SK-N-MC (cell line): ENCODE measurements around the gene EPHA4.

Experiments used
- DNase-seq: peaks from one replicate; pipeline ENCODE4 v3.0.0-alpha.2; 2011; ENCODE audit warnings: low read depth, low spot score
- H3K27ac ChIP-seq: fragments of 200-600 bp; sonication (generic); 2 replicates; pipeline ENCODE4 v1.5.1; 2016; ENCODE audit warnings: mixed run types
- H3K36me3 ChIP-seq: fragments of 200-600 bp; sonication (generic); 2 replicates; pipeline ENCODE4 v1.6.1; 2017; ENCODE audit warnings: antibody characterized with exemption, low read length, mixed read lengths; ENCODE audit not compliant: insufficient read depth
- H3K4me3 ChIP-seq: fragments of 200-600 bp; sonication (generic); 2 replicates; pipeline ENCODE4 v1.5.1; 2016
- H3K9ac ChIP-seq: fragments of 200-600 bp; sonication (generic); 2 replicates; pipeline ENCODE4 v1.8.0; 2017; ENCODE audit warnings: mixed run types, mixed read lengths; ENCODE audit not compliant: insufficient read length
- H3K9me3 ChIP-seq: fragments of 200-600 bp; sonication (generic); 2 replicates; pipeline ENCODE4 v1.6.1; 2017; ENCODE audit warnings: low read depth, mild to moderate bottlenecking, antibody characterized with exemption, low read length, moderate library complexity, mixed read lengths
- EZH2 ChIP-seq: fragments of 200-600 bp; sonication (generic); IDR thresholded peaks from one replicate; pipeline ENCODE4 v1.6.1; 2017; ENCODE audit warnings: antibody characterized with exemption
- FOXP2 ChIP-seq: optimal IDR thresholded peaks from 2 replicates; pipeline ENCODE3; 2011; ENCODE audit warnings: mild to moderate bottlenecking, moderate library complexity; ENCODE audit not compliant: insufficient read depth; ENCODE audit errors: extremely low read length, control extremely low read depth
- POLR2AphosphoS5 ChIP-seq: IDR thresholded peaks from 2 replicates; pipeline ENCODE4 v1.6.1; 2012; ENCODE audit warnings: mild to moderate bottlenecking, low read depth, low read length, borderline replicate concordance

Gene EPHA4

GRCh38 chr2:221468317-221468716 lies 103.8 kb downstream of the EPHA4 start:
- H3K9ac ChIP-seq, result no peak overlapping the region
- H3K36me3 ChIP-seq, result peaks cover 8% of the 10 kb centered on the region; the same call in 1 of the 2 replicates
- no peak overlapping the region for H3K4me3 ChIP-seq
- TF ChIP-seq POLR2AphosphoS5 (no peak), FOXP2 (no peak), EZH2 (no peak)
- DNase-seq, result no peak
- no peak overlapping the region for H3K27ac ChIP-seq
- H3K9me3 ChIP-seq, result no peaks in the 10 kb centered on the region

- no peak overlapping the region for H3K27ac ChIP-seq
These were observed 104.5 kb downstream of the EPHA4 start for GRCh38 chr2:221467610-221468009.

DNA sequence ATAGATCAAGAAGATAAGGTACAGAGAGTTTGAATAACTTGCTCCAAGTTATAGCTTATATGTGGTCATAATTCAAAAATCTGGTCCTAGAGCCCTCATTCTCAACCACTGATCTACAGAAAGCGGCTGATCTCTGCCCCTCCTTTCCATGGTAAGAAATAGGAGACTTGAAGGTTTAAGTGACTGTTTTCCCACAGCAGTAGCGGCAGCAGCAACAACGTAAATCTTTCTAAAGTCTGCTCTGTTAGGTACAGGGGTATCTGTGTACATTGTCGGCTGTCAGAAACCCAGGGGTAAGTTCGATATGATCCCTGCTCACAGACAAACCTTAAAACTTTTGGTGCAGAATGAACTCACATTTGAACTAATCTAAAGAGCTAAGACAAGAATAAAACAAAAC lies 105.4 kb downstream of the EPHA4 start:
- no peak overlapping the region for H3K9ac ChIP-seq
- H3K27ac ChIP-seq, result no peak overlapping the region
- no peaks in the 10 kb centered on the region for H3K9me3 ChIP-seq
- H3K36me3 ChIP-seq, result peaks cover 8% of the 10 kb centered on the region; the same call in 1 of the 2 replicates
- H3K4me3 ChIP-seq, result no peak overlapping the region
- no peak for TF ChIP-seq EZH2
- TF ChIP-seq POLR2AphosphoS5, result no peak
- no peak for TF ChIP-seq FOXP2
- no peak for DNase-seq

More at GRCh38 chr2:221467610-221468009, 104.5 kb downstream of the EPHA4 start:
- Histone ChIP-seq H3K4me3 (no peak overlapping the region), H3K36me3 (peaks cover 8% of the 10 kb centered on the region; the same call in 1 of the 2 replicates), H3K9me3 (no peaks in the 10 kb centered on the region), H3K9ac (no peak overlapping the region)
- DNase-seq, result no peak
- TF ChIP-seq EZH2 (no peak), POLR2AphosphoS5 (no peak), FOXP2 (no peak)

DNA sequence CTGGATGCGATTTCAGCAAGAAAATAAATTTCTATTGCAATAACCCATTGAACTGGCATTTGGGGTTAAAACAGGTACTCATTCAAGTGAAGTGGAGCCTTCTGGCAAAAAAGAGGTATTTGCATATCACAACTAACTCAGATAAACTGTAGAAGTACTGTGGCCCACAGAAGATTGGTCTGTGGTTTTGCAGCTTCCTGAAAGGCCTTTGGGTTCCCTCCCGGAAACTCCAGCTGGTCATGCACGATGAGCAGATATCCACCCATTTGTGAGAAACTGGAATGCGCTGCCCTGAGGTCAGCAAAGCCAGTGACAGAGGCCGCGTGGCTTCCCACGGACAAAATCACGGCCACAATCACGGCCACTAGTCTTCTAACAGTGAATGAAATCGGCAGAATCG lies 106.3 kb downstream of the EPHA4 start:
- Histone ChIP-seq H3K36me3 (peaks cover 5% of the 10 kb centered on the region; the same call in 1 of the 2 replicates), H3K9ac (no peak overlapping the region), H3K9me3 (no peaks in the 10 kb centered on the region), H3K27ac (no peak overlapping the region), H3K4me3 (no peak overlapping the region)
- TF ChIP-seq POLR2AphosphoS5, result no peak
- no peak for TF ChIP-seq FOXP2
- TF ChIP-seq EZH2, result no peak
- DNase-seq, result no peak

DNA sequence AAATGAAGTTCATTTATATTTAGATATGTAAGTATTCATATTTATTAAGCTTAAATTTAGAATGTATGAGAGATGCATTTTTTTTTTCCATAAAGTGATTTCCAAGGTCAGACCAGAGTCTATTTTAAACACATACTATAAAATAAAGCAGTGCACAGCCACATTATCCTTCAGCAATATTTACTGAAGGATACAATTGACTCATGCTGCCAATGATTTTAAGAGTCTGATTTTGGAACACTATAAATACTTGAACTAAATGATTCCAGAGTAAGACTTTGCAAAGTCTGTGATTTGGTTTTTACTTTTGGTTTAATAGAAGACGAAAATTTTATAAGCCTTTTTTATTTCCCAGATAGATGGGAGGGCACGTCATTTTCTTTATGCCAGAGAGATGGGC lies 107.1 kb downstream of the EPHA4 start:
- no peak for DNase-seq
- H3K9ac ChIP-seq, result no peak overlapping the region
- H3K27ac ChIP-seq, result no peak overlapping the region
- peaks cover 4% of the 10 kb centered on the region; the same call in 1 of the 2 replicates for H3K36me3 ChIP-seq
- H3K4me3 ChIP-seq, result no peak overlapping the region
- no peak for TF ChIP-seq FOXP2
- TF ChIP-seq EZH2, result no peak
- no peak for TF ChIP-seq POLR2AphosphoS5
- no peaks in the 10 kb centered on the region for H3K9me3 ChIP-seq

- Histone ChIP-seq H3K4me3 (no peak overlapping the region), H3K27ac (no peak overlapping the region), H3K9me3 (no peaks in the 10 kb centered on the region), H3K9ac (no peak overlapping the region), H3K36me3 (no peaks in the 10 kb centered on the region)
- no peak for TF ChIP-seq FOXP2
- no peak for TF ChIP-seq EZH2
- TF ChIP-seq POLR2AphosphoS5, result no peak
- no peak for DNase-seq
These were observed 108.7 kb downstream of the EPHA4 start for GRCh38 chr2:221463241-221463896.

DNA sequence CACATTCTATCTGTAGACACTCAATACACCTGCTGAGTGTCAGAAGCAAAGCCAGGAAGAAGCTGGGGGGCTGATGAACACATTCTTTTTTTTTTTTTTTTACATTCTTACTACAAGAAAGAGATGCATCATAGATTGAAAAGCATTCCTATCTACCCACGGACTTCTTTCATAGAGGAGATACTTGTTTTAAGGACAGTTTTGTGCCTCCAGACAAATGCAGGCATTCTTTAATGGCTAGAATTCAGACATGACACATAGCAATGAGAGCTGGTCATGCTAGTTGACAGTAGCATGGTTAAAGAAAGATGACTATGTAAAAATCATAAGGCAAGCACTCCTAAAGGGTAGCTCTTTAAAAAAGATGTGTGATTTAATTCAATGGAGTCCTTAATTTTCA lies 110.2 kb downstream of the EPHA4 start:
- Histone ChIP-seq H3K4me3 (no peak overlapping the region), H3K9me3 (no peaks in the 10 kb centered on the region), H3K36me3 (peaks cover 4% of the 10 kb centered on the region), H3K27ac (no peak overlapping the region), H3K9ac (no peak overlapping the region)
- no peak for DNase-seq
- TF ChIP-seq EZH2 (no peak), POLR2AphosphoS5 (no peak), FOXP2 (no peak)

DNA sequence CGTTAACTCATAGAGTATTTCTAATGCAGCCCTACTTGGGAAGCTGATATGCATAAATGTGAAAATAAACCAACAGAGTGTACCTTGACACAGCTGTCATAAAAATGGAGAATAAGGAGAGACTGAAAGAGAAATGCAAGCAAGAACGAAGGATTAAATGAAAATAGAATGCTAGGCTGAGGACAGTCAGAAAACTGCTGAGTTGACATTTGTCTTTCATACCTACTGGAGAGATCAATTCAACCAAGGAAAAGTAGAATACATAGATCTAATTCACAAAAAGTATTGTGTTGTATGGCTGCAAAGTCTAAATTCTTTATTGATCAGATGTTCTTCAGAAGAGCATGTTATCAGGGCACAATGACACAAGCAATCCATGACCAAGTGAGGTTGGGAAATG lies 112.0 kb downstream of the EPHA4 start:
- TF ChIP-seq POLR2AphosphoS5 (no peak), EZH2 (no peak), FOXP2 (no peak)
- no peak for DNase-seq
- Histone ChIP-seq H3K4me3 (no peak overlapping the region), H3K36me3 (peaks cover 21% of the 10 kb centered on the region), H3K9me3 (no peaks in the 10 kb centered on the region), H3K9ac (no peak overlapping the region), H3K27ac (no peak overlapping the region)

DNA sequence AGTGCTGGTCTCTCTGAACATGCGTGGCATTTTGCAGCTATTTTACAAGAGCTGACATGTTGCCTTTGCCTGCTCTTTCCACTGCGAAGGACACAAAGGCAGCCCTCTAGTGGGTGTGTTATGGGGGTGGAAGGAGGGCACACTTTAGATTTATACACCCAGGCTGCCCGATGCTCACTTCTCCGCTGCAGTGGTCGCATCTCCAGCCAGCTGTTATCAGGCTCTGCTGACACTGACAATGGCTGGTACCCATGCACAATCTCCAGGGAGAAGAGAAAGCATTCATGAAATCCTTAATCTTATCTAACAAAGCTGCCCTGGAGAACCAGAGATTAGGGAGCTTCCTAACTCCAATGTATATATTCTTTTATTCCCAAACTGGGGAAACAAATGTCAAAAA lies 113.5 kb downstream of the EPHA4 start:
- Histone ChIP-seq H3K9ac (no peak overlapping the region), H3K27ac (no peak overlapping the region), H3K36me3 (peaks cover 33% of the 10 kb centered on the region), H3K9me3 (no peaks in the 10 kb centered on the region), H3K4me3 (no peak overlapping the region)
- no peak for DNase-seq
- TF ChIP-seq FOXP2 (no peak), POLR2AphosphoS5 (no peak)
